GM18951 (cell line): ENCODE measurements around the gene NUDT4.

Experiments used
- POLR2A ChIP-seq: IDR thresholded peaks from 4 replicates; pipeline ENCODE4 v1.6.1; 2011; ENCODE audit warnings: mild to moderate bottlenecking; ENCODE audit not compliant: insufficient read length, insufficient read depth; ENCODE audit errors: extremely low read depth
- in situ Hi-C: fragments of 300-500 bp; cut with MboI; formaldehyde crosslinking; loops from one replicate; pipeline ENCODE4 v1.12.0; 2022; ENCODE audit warnings: low sequenced_read_pairs, mixed read lengths, inconsistent platforms; ENCODE audit not compliant: unreplicated experiment

NUDT4 gene

GRCh38 chr12:93402333-93403311 is 24.9 kb downstream of the NUDT4 start:
- in situ Hi-C loops = loop anchor here (25.0 kb wide), 1 partner anchor 615 kb away; no protein-coding TSS in a partner anchor

DNA sequence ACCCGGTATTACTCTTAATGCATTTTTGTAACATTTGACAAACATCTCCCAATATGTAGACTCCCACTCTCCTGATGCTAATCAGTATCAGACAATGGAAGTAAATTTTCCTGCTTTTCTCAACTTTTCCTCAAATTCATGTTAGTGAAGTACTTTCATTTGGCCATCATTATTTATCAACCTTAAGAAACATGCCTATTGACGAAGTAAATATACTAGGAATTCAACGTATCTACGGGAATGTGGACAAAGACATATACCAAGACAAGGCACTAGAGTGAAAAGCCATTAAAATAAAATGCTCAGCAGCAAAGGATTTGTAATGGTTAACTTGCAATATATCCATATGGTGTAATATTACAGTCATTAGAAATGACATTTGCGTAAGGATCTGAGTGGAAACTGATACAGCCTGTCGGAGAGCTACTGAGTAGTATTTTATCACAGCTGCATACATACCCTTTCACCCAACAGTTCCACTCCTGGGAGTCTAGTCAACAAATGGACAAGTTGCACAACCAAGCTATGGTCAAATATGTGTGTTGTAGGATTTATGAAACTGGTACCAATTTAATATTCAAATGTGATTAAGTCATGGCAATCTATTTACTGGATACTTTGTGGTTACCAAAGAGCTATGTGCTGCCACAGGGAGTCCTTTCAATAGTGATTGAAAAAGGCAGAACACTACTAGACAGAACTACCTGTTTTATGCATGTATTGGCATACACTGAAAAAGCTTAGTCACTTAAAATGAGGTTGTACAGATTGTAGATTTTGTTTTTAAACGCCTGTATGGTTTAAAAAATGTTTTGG is 26.5 kb downstream of the NUDT4 start:
- TF ChIP-seq POLR2A = peak; percentile 12
- in situ Hi-C loops = loop anchor here (25.0 kb wide), 1 partner anchor 617 kb away; no protein-coding TSS in a partner anchor

More at GRCh38 chr12:93402333-93403311, 24.9 kb downstream of the NUDT4 start:
- TF ChIP-seq POLR2A = no peak

- TF ChIP-seq POLR2A = no peak
- in situ Hi-C loops = loop anchor here (25.0 kb wide), 1 partner anchor 618 kb away; no protein-coding TSS in a partner anchor
These were observed 27.5 kb downstream of the NUDT4 start for GRCh38 chr12:93404961-93405849.

DNA sequence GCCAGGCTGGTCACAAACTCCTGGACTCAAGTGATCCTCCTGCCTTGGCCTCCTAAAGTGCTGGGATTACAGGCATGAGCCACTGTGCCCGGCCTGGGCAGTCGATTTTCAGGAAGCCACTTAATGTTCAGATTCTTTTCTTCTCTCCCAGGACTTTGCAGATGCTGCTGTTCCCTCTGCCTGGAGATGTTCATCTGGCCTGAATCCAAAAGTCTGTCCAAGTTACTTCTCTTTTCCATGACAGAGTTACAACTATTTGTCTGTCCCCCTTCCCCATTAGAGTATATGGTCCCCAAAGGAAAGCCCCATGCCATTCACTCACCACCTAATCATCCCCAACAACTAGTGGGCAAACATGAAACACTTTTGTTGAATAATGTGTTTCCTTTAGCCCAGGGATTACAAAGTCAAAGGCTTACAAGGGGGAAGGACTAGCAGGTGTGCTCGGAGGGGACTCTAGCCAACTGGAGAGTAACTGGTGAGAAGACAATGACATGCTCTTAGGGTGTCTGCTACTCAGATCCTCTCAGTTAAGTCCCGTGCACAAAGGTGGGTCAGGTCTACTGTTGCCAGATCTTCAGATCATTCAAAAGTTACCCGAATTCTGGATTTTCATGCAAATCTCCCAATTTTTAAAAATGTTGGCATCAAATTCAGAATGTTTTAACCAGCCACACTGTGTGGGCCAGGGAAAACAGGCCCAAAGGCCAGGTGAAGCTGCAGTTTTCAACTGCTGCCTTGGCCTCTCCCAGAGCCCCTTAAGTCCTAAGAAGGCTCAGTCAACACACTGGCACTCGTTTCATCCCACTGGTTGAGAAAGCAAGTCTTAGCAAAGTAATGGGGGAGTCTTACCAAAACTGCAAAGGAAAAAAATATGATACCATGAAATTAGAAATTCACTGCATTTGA is 29.6 kb downstream of the NUDT4 start:
- in situ Hi-C loops = loop anchor here (25.0 kb wide), 1 partner anchor 620 kb away; no protein-coding TSS in a partner anchor
- no peak for TF ChIP-seq POLR2A

GRCh38 chr12:93407963-93408283 is 30.2 kb downstream of the NUDT4 start:
- in situ Hi-C loops = loop anchor here (25.0 kb wide), 1 partner anchor 621 kb away; no protein-coding TSS in a partner anchor
- no peak for TF ChIP-seq POLR2A

DNA sequence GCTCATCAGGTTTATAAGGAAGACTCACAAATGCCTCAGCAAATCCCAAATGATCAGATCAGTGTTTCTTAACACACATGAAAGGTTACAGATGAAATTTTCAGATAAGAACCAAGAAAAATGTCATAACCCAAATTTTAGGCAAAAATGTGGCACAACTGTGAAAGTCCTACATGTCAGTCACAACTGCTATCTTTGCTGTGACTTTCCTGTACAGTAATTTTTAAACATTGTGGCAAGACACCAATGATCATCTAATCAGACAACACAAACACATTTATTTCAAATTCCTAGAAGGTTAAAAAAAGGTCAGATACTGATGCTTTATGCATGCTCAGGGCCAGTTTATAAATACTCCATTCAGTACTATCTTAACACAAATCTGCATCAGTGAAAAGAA is 31.1 kb downstream of the NUDT4 start:
- no peak for TF ChIP-seq POLR2A
- in situ Hi-C loops = loop anchor here (25.0 kb wide), 1 partner anchor 622 kb away; no protein-coding TSS in a partner anchor

GRCh38 chr12:93409343-93410187 is 31.8 kb downstream of the NUDT4 start:
- in situ Hi-C loops = loop anchor here (10.0 to 25.0 kb wide), 2 partner anchors 425 to 622 kb away; no protein-coding TSS in a partner anchor

GRCh38 chr12:93411060-93411459 is 33.3 kb downstream of the NUDT4 start:
- in situ Hi-C loops = loop anchor here (10.0 to 25.0 kb wide), 2 partner anchors 426 to 624 kb away; no protein-coding TSS in a partner anchor

- in situ Hi-C loops = loop anchor here (10.0 to 25.0 kb wide), 2 partner anchors 428 to 625 kb away; no protein-coding TSS in a partner anchor
These were observed 34.7 kb downstream of the NUDT4 start for GRCh38 chr12:93412396-93412795.

DNA sequence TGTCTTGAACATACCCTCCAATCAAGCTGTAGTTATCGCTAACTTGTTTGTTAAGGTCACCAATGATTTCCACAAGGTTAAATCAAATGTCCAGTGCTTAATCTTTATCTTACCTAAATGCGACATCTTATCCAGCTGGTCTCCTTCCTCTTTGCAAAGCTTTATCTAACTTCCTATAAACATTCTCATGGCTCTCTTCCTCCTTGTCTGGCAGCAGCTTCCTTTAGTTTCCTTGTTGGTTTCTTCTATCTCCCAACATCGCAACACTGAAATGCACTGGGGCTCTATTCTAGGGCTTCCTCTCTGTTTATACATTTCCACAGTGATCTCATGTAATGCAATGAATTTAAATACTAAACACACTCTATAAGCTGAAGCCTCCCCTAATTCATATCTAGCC is 35.3 kb downstream of the NUDT4 start:
- no peak for TF ChIP-seq POLR2A
- in situ Hi-C loops = loop anchor here (10.0 to 25.0 kb wide), 2 partner anchors 428 to 626 kb away; no protein-coding TSS in a partner anchor
